HL-60 (cell line): Measurements from ENCODE around the gene MYPN.

ENCODE experiments used
- CTCF ChIP-seq: IDR thresholded peaks from one replicate; pipeline ENCODE4 v1.5.1; 2011; ENCODE audit warnings: low read length, control low read depth, inconsistent platforms; ENCODE audit not compliant: insufficient read depth
- GABPA ChIP-seq: IDR thresholded peaks from 2 replicates; pipeline ENCODE4 v1.6.1; 2012; ENCODE audit warnings: low read depth
- POLR2AphosphoS5 ChIP-seq: IDR thresholded peaks from 2 replicates; pipeline ENCODE4 v1.6.1; 2012; ENCODE audit warnings: low read depth
- REST ChIP-seq: IDR thresholded peaks from 2 replicates; pipeline ENCODE4 v1.6.1; 2012; ENCODE audit warnings: low read depth; ENCODE audit not compliant: insufficient replicate concordance

- TF ChIP-seq GABPA = no peak
- TF ChIP-seq CTCF = no peak
- no peak for TF ChIP-seq REST
- no peak for TF ChIP-seq POLR2AphosphoS5
Observed at GRCh38 chr10:68251151-68251550, 141.9 kb downstream of the MYPN start.
